ENCODE results near the gene SDHA. TPM values are rescaled to one million over a fixed set of nuclear protein-coding genes. Genes with fewer than 3 reads are reported as not detected.
"Not testable (repeated sequence)": the region's sequence is repeated elsewhere in the genome, so short reads cannot be mapped to it uniquely, and the experiment has no call there.

Gene SDHA
- total RNA-seq: 75.0 and 77.4 TPM in 2 replicates

GRCh38 chr5:217494-218456 is at the start of gene SDHA, which contains the start of gene CCDC127:
Gene SDHA, plus strand, starts transcription at chr5:218320. Its CDS starts 36 bp downstream, at chr5:218356.
Gene CCDC127, minus strand, starts transcription at chr5:218153. Its CDS starts 1,304 bp downstream, at chr5:216849.
- peak within 1 kb of the TSS; percentile 99 for H3K4me3 ChIP-seq (ENCODE audit: low read depth, low read length)
- H3K27me3 ChIP-seq (ENCODE audit: control insufficient read depth, insufficient read depth, low read length); H3K36me3 ChIP-seq (ENCODE audit: control insufficient read depth, insufficient read depth, low read length): not testable (repeated sequence)
- DNase-seq (ENCODE audit: low read depth): peak; percentile 42
- TF ChIP-seq CTCF (IDR thresholded peaks at IDR 0.05; ENCODE audit: insufficient read depth, low read length, poor library complexity, severe bottlenecking): peak; percentile 68

GRCh38 chr5:169071-169727 is 48.9 kb upstream of the SDHA start:
- Histone ChIP-seq H3K36me3 (ENCODE audit: control insufficient read depth, insufficient read depth, low read length) (no peaks in the 10 kb centered on the region), H3K27me3 (ENCODE audit: control insufficient read depth, insufficient read depth, low read length) (peaks cover 2% of the 10 kb centered on the region), H3K4me3 (ENCODE audit: low read depth, low read length) (no peak overlapping the region)
- DNase-seq (ENCODE audit: low read depth): no peak
- TF ChIP-seq CTCF (IDR thresholded peaks at IDR 0.05; ENCODE audit: insufficient read depth, low read length, poor library complexity, severe bottlenecking): no peak

- peaks cover 2% of the 10 kb centered on the region for H3K27me3 ChIP-seq (ENCODE audit: control insufficient read depth, insufficient read depth, low read length)
- H3K36me3 ChIP-seq (ENCODE audit: control insufficient read depth, insufficient read depth, low read length): no peaks in the 10 kb centered on the region
- H3K4me3 ChIP-seq (ENCODE audit: low read depth, low read length): no peak overlapping the region
- no peak for DNase-seq (ENCODE audit: low read depth)
- no peak for TF ChIP-seq CTCF (IDR thresholded peaks at IDR 0.05; ENCODE audit: insufficient read depth, low read length, poor library complexity, severe bottlenecking)
Measured at GRCh38 chr5:169728-170094, 48.4 kb upstream of the SDHA start.

- DNase-seq (ENCODE audit: low read depth): no peak
- no peak for TF ChIP-seq CTCF (IDR thresholded peaks at IDR 0.05; ENCODE audit: insufficient read depth, low read length, poor library complexity, severe bottlenecking)
- no peaks in the 10 kb centered on the region for H3K36me3 ChIP-seq (ENCODE audit: control insufficient read depth, insufficient read depth, low read length)
- peaks cover 2% of the 10 kb centered on the region for H3K27me3 ChIP-seq (ENCODE audit: control insufficient read depth, insufficient read depth, low read length)
- H3K4me3 ChIP-seq (ENCODE audit: low read depth, low read length): no peak overlapping the region
Measured at GRCh38 chr5:170971-171800, 46.9 kb upstream of the SDHA start.

- H3K36me3 ChIP-seq (ENCODE audit: control insufficient read depth, insufficient read depth, low read length): no peaks in the 10 kb centered on the region
- no peak for DNase-seq (ENCODE audit: low read depth)
- TF ChIP-seq CTCF (IDR thresholded peaks at IDR 0.05; ENCODE audit: insufficient read depth, low read length, poor library complexity, severe bottlenecking): no peak
- H3K4me3 ChIP-seq (ENCODE audit: low read depth, low read length): no peak overlapping the region
- H3K27me3 ChIP-seq (ENCODE audit: control insufficient read depth, insufficient read depth, low read length): peaks cover 5% of the 10 kb centered on the region
Measured at GRCh38 chr5:171801-172331, 46.3 kb upstream of the SDHA start.
